WTC11 (cell line): ENCODE data around the gene CLMN. TPM values are rescaled to one million over a fixed set of nuclear protein-coding genes. Genes with fewer than 3 reads are reported as not detected.
A peak's percentile ranks its signal among the peaks of the same experiment; 100 is the strongest.

Experiments used
- ATAC-seq: fragments of 200-7000 bp; cut with Tn5 transposase; 2 replicates; pipeline ENCODE4 v1.10.0; 2021; ENCODE audit warnings: mild to moderate bottlenecking, moderate library complexity
- CTCF ChIA-PET: fragments of 300-600 bp; sonication (Branson Sonifier 250); formaldehyde crosslinking; loops from one replicate; lab custom pipeline; 2021; ENCODE audit warnings: antibody characterized with exemption; lab: Charles Lee
- POLR2A ChIA-PET: fragments of 350-600 bp; sonication (Branson Sonifier 250); formaldehyde crosslinking; loops from one replicate; lab custom pipeline; 2021; ENCODE audit warnings: antibody characterized with exemption; lab: Charles Lee
- DNase-seq: peaks from one replicate; pipeline ENCODE4 v3.0.0; 2021; ENCODE audit warnings: low spot score
- H3K27ac Mint-ChIP-seq: 2 replicates; pipeline ENCODE4 v1.8.0; 2021; ENCODE audit warnings: mixed read lengths
- H3K27me3 Mint-ChIP-seq: 2 replicates; pipeline ENCODE4 v1.8.0; 2021; ENCODE audit warnings: low read depth, mild to moderate bottlenecking, moderate library complexity, mixed read lengths
- H3K36me3 Mint-ChIP-seq: 2 replicates; pipeline ENCODE4 v1.8.0; 2021; ENCODE audit warnings: mixed read lengths
- H3K4me1 Mint-ChIP-seq: 2 replicates; pipeline ENCODE4 v1.8.0; 2022; ENCODE audit warnings: mixed read lengths
- H3K4me3 Mint-ChIP-seq: 2 replicates; pipeline ENCODE4 v1.8.0; 2021; ENCODE audit warnings: mild to moderate bottlenecking, moderate library complexity, mixed read lengths
- H3K9me3 Mint-ChIP-seq: 2 replicates; pipeline ENCODE4 v1.8.0; 2021; ENCODE audit warnings: mixed read lengths
- AFF4 ChIP-seq: sonication (generic); formaldehyde crosslinking; IDR thresholded peaks from 2 replicates; pipeline ENCODE4 v1.8.1; 2023; ENCODE audit warnings: mild to moderate bottlenecking, missing genetic modification reagents, borderline replicate concordance
- ATF1 ChIP-seq: sonication (generic); formaldehyde crosslinking; IDR thresholded peaks from 2 replicates; pipeline ENCODE4 v1.8.1; 2023; ENCODE audit warnings: mild to moderate bottlenecking, moderate library complexity, missing genetic modification reagents
- ATF6 ChIP-seq: sonication (generic); formaldehyde crosslinking; IDR thresholded peaks from 2 replicates; pipeline ENCODE4 v1.8.1; 2023; ENCODE audit warnings: mild to moderate bottlenecking, missing genetic modification reagents
- CREB1 ChIP-seq: sonication (generic); formaldehyde crosslinking; IDR thresholded peaks from 2 replicates; pipeline ENCODE4 v1.8.0; 2023; ENCODE audit warnings: mild to moderate bottlenecking, missing genetic modification reagents
- E2F1 ChIP-seq: sonication (generic); formaldehyde crosslinking; IDR thresholded peaks from 2 replicates; pipeline ENCODE4 v1.8.0; 2022; ENCODE audit warnings: mild to moderate bottlenecking, missing genetic modification reagents
- JUN ChIP-seq: sonication (generic); formaldehyde crosslinking; IDR thresholded peaks from 2 replicates; pipeline ENCODE4 v1.8.0; 2023; ENCODE audit warnings: mild to moderate bottlenecking, missing genetic modification reagents
- KAT7 ChIP-seq: sonication (generic); formaldehyde crosslinking; IDR thresholded peaks from 2 replicates; pipeline ENCODE4 v1.8.1; 2023; ENCODE audit warnings: missing genetic modification reagents, mild to moderate bottlenecking, borderline replicate concordance
- NR3C1 ChIP-seq: sonication (generic); formaldehyde crosslinking; conservative IDR thresholded peaks from 2 replicates; pipeline ENCODE4 v1.8.1; 2023; ENCODE audit warnings: low read depth, mild to moderate bottlenecking, missing genetic modification reagents
- PRRX2 ChIP-seq: fragments of 250-450 bp; sonication (Bioruptor Pico); IDR thresholded peaks from 2 replicates; pipeline ENCODE4 v1.8.0; 2021; ENCODE audit warnings: mild to moderate bottlenecking
- STAT6 ChIP-seq: sonication (generic); formaldehyde crosslinking; conservative IDR thresholded peaks from 2 replicates; pipeline ENCODE4 v1.8.1; 2023; ENCODE audit warnings: mild to moderate bottlenecking, low read depth, missing genetic modification reagents, moderate library complexity
- TEAD1 ChIP-seq: sonication (generic); formaldehyde crosslinking; IDR thresholded peaks from 2 replicates; pipeline ENCODE4 v1.8.0; 2022; ENCODE audit warnings: mild to moderate bottlenecking, missing genetic modification reagents
- TP53 ChIP-seq: sonication (generic); formaldehyde crosslinking; IDR thresholded peaks from 2 replicates; pipeline ENCODE4 v1.8.1; 2023; ENCODE audit warnings: mild to moderate bottlenecking, missing genetic modification reagents
- ZBTB21 ChIP-seq: sonication (generic); formaldehyde crosslinking; IDR thresholded peaks from 2 replicates; pipeline ENCODE4 v1.8.1; 2023; ENCODE audit warnings: mild to moderate bottlenecking, missing genetic modification reagents, borderline replicate concordance
- ZNF396 ChIP-seq: fragments of 250-450 bp; sonication (Bioruptor Pico); IDR thresholded peaks from 2 replicates; pipeline ENCODE4 v1.8.0; 2021; ENCODE audit warnings: mild to moderate bottlenecking, moderate library complexity, borderline replicate concordance
- total RNA-seq: library from RNA; stranded (reverse); gene quantifications from 3 replicates; pipeline ENCODE4 v1.2.3, GENCODE V29; 2021
- TF ChIP-seq, protein P1 (sequence below): sonication (generic); formaldehyde crosslinking; IDR thresholded peaks from 2 replicates; pipeline ENCODE4 v1.8.1; 2022; ENCODE audit warnings: missing genetic modification reagents, borderline replicate concordance
- TF ChIP-seq, protein P2 (sequence below): sonication (generic); formaldehyde crosslinking; IDR thresholded peaks from 2 replicates; pipeline ENCODE4 v1.8.1; 2023; ENCODE audit warnings: mild to moderate bottlenecking, missing genetic modification reagents

The CLMN gene
- total RNA-seq, 1 experiment from 2014 or later, result 12.2 TPM

DNA sequence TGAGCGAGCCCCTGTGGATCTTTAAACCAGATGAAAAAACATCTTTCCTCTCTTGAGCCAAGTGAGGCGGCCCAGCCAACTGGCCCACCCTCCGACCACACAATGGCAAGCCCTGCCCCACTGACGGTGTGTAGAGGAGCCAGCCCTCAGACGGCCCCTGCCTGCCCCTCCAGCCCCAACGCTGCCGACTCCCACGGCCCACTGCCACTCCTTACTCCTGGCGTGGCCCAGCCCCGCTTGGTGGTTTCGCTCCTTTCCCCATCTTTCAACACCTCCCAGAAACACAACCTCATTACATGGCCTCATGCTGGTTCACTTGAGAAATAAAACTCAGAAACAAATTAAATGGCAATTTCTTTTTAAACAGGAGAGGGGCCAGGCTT is 81.8 kb downstream of the CLMN start:
- Mint-ChIP-seq H3K4me1 (peaks cover 20% of the 10 kb centered on the region), H3K36me3 (no peaks in the 10 kb centered on the region), H3K4me3 (no peak overlapping the region), H3K9me3 (no peaks in the 10 kb centered on the region), H3K27ac (peak overlapping the region; percentile 60; the same call in 1 of the 2 replicates), H3K27me3 (no peaks in the 10 kb centered on the region)
- DNase-seq, result no peak
- POLR2A ChIA-PET, result no interaction called here
- CTCF ChIA-PET, result interaction anchor here (1.0 kb wide), 1 partner anchor 18 kb away, joined by 3 read pairs; no protein-coding TSS in a partner anchor
- ATAC-seq, result no peak
- TF ChIP-seq, protein P1, sequence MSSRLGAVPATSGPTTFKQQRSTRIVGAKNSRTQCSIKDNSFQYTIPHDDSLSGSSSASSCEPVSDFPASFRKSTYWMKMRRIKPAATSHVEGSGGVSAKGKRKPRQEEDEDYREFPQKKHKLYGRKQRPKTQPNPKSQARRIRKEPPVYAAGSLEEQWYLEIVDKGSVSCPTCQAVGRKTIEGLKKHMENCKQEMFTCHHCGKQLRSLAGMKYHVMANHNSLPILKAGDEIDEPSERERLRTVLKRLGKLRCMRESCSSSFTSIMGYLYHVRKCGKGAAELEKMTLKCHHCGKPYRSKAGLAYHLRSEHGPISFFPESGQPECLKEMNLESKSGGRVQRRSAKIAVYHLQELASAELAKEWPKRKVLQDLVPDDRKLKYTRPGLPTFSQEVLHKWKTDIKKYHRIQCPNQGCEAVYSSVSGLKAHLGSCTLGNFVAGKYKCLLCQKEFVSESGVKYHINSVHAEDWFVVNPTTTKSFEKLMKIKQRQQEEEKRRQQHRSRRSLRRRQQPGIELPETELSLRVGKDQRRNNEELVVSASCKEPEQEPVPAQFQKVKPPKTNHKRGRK (CRISPR knock-in tag), result no peak
- TF ChIP-seq, protein P2, sequence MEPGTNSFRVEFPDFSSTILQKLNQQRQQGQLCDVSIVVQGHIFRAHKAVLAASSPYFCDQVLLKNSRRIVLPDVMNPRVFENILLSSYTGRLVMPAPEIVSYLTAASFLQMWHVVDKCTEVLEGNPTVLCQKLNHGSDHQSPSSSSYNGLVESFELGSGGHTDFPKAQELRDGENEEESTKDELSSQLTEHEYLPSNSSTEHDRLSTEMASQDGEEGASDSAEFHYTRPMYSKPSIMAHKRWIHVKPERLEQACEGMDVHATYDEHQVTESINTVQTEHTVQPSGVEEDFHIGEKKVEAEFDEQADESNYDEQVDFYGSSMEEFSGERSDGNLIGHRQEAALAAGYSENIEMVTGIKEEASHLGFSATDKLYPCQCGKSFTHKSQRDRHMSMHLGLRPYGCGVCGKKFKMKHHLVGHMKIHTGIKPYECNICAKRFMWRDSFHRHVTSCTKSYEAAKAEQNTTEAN, result no peak
- TF ChIP-seq TP53 (CRISPR knock-in tag), result no peak
- TF ChIP-seq CREB1, result no peak
- no peak for TF ChIP-seq ATF6
- TF ChIP-seq STAT6, result no peak
- TF ChIP-seq AFF4, result no peak
- TF ChIP-seq KAT7 (CRISPR knock-in tag), result no peak
- no peak for TF ChIP-seq JUN (CRISPR knock-in tag)
- no peak for TF ChIP-seq E2F1 (CRISPR knock-in tag)
- no peak for TF ChIP-seq ATF1 (CRISPR knock-in tag)
- no peak for TF ChIP-seq NR3C1 (CRISPR knock-in tag)
- no peak for TF ChIP-seq PRRX2 (CRISPR knock-in tag)
- TF ChIP-seq TEAD1 (CRISPR knock-in tag), result no peak
- no peak for TF ChIP-seq ZBTB21
- no peak for TF ChIP-seq ZNF396 (CRISPR knock-in tag)
